HG02642 (cell line): ENCODE measurements around the gene MRGPRG.

Source experiments
- ATAC-seq: cut with Tn5 transposase; IDR thresholded peaks from one replicate; pipeline ENCODE4 v1.9.1; 2021; ENCODE audit warnings: mild to moderate bottlenecking; ENCODE audit not compliant: unreplicated experiment, poor library complexity

MRGPRG gene

DNA sequence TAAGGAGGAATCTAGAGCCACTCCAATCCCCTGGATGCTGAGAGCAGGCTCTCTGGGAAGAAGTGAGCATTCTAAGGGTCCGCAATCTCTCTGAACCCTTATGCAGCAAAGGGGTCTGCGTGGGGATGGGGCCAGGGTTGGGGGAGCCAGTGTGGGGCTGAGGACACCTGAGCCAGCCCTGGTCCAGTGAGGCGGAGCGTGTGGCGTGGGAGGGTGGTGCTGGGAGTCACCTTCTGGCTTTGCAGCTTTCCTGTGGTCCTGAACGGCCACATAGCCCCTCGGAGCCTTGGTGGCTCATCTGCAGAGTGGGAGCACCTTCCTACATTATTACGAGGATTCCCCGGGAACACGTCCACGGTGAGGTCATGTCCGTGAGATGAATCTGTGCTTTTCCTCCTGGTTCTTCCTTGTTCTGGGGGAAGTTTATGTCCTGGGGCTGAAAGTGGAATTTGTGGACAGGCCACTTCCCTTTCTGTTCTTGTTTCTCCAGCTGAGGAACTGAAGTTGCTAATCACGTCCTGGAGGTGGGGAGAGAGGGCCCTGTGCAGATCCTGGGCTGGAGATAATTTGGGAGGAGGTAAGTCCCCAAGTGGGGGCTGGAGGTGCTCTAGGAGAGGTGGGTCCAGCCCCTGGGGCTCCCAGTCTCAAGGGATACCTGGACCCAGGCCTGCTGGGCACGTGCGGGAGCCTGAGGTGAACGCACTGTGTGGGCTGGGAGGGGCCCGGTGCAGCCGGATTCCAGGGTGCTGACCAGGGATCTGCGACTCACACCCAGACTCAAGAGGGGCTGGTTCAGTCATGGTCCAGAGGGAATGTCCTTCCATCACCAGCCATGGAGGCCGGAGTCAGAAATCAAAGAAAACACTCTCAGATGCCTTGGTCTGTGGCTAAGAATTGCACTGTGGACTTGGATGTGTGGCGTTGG, 7.5 kb upstream of the MRGPRG start:
- no peak for ATAC-seq

DNA sequence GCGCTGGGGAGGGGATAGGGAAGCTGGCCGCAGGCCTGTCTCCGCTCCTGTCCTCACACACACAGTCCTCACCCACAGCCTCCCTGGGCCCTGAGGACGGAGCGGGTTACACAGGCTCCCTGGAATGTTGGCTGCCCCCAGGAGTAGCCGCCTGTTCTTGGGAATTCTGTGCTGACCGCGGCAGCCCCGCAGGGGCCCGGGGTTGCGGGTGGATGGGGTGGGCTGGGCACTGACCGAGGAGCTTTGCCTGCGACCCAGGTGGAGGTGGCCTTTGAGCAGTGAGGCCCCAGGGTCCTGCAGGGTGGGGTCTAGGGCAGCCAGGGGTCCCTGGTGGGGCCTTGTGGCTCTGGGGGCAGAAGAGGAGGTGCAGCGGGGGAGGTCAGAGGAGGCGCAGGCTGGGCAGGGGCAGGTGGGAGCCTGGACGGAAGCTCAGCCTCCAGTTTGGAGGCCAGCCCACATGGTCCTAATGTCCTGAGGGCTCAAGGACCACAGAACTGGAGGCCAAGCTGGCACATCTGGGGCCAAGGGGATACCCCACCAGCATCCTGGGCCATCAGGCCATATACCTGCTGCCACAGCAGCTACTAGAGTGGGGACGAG, 6.6 kb upstream of the MRGPRG start:
- no peak for ATAC-seq

DNA sequence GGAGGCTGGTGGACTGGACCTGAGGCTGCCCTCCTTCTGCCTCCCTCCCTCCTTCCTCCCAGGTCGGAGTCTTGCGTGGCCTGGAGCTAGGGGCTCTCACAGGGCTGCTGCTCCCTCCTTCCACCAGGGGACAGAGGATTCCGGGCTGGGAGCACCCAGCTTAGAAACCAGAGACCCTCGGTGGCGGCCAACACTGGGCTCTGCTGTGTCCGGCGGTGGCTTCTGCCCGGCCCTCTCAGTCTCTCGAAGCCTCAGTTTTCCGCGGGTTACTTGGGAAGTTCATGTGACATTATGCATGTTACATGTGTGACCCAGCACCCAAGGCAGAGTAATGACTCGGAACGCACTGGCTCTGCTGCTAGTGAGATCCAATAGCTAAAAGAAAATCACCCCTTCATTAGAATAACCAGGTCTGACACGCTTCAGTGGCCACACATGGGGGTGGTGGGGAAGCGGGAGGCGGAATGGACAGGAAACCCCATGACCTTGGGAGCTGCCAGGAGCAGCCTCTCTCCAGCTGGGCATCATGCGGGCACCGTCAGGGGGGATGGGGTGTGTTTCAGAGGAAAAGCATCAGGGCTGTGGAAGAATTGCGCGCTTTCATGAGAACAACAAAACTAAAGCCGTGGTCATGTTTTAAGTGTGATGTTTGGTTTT, 5.9 kb upstream of the MRGPRG start:
- no peak for ATAC-seq

DNA sequence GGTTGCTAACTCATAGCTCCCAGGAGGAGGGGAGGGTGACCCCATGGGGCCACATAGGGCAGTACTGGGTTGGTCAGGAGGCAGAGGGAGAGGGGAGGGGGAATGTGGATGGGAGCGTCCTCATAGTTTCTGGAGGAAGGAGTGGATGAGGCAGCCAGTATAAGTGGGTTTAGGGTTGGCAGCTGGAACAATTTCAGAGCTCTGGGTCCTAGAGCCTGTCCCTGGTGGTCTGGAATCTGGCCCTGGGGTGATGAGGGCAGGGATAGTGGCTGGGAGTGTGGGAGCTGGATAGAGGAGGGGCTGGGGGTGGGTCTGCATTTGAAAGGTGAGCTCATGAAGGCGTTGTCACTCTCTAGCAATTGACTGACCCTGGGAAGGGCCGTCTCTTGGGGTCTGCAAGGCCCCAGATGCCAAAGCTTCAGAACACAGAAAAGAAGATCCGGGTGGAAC, 5.3 kb upstream of the MRGPRG start:
- ATAC-seq: no peak

DNA sequence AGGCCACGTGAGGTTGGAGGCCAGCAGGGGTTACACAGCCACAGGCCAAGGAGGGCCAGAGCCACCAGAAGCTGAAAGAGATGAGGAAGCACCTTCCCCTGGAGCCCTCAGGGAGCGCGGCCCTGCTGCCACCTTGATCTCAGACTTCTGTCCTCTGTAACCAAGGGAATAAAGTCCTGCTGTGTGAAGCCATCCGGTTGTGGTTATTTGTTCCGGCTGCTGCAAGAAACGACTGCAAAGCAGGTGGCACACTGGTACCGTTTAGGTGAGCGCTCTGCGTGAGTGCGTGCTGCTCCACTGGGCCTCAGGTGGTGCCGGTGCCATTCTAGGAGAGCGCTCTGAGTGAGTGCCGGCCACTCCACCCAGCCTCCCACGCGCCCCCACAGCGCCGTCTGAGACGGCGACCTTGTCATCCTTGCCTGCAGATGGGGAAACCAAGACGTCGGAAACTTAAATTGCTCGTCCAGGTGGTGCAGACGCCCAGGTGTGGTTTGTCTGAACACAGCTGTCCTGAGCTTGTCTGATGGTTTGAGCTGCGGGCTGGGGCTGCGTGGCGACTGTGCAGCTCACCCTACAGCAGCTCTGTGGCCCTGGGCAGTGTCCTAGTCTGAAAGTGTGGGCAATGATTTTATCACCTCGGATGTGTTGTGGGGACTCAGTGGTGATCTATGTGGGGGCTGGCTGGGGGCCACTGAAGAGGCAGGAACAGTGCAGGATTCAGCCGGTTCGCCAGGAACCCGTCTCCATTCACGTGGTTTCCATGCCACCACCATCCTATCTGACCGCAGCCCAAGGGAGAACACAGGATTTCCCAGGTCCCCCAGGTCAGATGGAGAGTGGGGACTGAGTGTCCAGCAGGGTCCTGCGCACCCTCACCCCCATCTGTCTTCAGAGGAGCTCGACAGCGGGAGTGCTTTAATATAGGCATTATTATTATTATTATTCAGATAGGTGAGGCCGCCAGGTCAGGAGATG, 4.6 kb upstream of the MRGPRG start:
- ATAC-seq: no peak

DNA sequence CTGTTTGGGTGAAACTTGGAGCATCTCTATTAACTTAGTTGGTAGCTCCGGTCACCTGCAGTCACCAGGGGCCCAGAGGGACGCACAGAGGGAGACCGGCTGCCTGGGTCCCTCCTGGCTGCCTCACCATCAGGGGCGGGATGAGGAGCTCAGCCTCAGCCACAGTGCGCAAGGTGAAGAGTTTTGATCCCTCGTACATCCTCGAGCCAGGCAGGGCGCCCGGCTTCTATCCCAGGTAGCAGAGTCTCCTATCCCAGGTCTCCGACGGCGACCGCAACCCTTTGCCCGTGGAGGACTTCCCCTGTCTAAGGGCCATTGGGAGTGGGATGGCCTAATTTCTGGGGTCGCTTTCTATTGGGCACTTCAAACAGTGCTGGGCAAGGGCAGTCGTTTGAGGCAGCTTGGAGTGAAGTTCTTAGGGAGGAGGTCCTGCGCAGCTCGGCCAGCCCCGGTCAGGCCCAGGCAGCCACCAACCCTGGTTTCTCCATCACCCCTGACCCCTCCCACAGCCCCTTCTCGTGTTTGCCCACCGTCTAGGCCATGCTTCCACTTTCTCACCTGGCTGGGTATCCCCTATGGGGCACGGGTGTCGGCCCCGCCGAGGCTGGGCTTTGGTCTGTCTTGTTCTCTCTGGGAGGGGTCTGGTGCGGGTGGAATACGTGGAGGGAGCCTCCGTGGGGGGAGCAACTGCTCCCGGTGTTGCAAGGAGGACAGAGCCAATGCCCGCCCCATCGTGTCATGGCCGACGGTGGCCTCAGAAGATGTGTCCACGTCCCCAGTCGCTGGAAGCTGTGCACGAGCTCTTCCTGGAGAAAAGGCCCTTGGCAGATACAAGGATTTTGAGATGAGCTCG, 3.6 kb upstream of the MRGPRG start:
- ATAC-seq: no peak

DNA sequence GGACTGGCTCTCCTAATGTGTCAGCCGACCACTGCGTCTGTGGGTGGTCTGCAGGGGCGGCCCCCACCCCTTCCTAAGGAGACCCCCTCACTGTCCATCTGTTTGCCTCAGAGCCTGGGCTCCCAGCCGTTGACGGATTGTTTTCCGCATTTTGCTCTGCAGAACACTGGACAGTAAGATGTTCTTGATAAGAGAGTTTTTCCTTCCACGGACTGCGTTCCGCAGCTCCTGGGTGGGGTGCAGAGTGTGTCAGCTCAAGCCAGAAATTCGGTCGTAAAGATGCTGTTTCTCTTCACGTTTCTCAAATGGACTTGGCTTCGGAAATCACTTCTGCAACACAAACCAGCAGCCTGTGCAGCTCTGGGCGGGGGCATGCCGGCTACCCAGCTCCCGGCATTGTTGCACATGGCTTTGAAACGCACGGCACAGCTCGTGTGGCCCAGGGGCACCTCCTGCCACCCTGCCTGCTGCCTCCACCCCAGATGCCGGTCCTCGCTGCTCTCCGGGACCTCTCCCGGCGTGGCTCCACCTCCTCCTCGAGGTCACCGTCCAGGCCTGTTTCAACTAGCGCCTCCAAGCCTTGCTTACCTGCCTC, 2.9 kb upstream of the MRGPRG start:
- no peak for ATAC-seq

DNA sequence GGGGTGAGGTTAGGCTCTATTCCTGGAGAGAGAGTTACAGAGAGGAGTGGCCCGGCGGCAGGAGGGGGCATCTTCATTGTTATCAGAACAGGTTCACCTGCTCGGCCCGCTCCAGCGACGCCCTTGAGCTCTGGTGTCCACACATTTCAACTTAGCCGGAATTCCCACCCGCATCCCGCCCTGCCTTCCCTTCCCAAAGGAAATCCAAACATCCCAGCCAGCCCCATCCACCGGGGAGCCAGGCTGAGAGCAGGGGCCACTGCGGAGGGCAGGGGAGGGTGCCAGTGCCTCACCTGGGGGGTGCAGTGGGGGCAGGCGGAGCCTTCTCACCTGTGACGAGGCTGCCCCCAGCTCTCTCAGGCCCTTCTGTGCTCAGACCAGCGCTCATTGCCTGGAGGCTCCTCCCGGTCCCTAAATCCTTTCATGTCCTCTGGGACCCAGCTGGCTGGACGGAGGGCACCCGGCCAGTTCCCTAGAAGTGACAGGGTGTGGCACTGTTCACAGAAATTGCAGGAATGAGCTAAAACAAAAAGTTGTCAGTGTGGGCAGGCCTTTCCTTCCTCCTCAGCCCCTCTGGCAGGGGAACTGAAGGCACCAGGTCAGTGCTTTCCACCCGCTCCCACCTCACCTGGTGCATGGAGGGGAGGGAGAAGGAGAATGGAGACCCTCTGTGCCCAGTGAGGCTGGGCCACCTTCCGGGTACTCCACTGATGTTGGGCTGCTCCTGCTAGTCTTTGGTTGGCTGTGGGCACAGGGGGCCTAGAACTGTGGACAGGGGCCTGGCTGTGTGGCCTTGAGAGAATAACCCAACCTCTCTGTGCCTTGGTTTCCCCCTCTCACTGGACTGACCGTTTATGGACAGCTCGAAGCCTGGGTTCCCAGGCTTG, 2.2 kb upstream of the MRGPRG start:
- ATAC-seq: no peak

DNA sequence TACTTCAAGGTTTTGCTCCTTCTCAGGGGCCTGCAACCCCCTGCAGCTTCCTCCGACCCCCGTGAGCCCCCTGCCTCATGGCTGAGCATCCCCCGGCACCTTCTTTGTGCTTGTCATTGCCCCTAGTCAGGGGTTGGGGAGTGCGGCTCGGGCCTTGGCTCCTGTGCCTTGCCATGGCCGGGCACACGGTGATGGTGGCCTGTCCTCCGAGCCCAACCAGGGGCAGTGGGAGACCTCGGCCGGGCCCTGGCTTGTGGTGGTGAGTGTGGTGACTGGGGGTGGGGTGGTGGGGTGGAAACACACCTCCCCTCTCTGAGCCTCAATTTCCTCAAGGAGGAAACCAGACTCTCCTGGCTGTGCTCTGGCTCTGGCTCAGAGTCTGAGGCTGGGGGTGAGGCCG, 1.5 kb upstream of the MRGPRG start:
- ATAC-seq: no peak

DNA sequence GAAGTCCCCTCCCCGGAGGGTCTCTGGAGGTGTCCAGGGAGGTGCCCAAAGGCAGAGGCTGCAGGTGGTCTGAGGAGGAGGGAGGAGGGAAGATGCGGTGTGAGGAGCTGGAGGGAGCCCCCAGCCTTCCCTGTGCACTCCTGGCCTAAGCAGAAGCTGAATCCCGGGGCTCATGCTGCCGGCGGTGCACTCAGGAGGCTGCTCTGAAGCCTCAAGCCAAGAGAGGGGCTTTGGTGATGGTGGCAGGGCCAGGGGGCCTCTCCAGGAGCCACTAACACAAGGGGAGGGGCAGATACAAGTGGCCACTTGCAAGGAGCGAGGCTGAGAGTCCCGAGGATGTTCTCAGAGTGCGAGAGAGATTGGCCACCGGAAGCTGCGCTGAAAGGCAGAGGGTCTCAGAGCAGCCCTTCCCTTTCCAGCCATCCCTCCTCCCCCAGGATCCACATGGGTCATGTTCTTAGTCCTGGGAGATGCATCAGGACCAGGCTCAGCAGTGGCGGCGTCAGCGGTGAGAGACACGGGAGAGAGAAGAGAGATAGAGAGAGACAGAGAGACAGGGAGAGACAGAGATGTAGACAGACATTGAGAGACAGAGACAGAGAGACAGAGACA, 774 bp upstream of the MRGPRG start:
- ATAC-seq: no peak

DNA sequence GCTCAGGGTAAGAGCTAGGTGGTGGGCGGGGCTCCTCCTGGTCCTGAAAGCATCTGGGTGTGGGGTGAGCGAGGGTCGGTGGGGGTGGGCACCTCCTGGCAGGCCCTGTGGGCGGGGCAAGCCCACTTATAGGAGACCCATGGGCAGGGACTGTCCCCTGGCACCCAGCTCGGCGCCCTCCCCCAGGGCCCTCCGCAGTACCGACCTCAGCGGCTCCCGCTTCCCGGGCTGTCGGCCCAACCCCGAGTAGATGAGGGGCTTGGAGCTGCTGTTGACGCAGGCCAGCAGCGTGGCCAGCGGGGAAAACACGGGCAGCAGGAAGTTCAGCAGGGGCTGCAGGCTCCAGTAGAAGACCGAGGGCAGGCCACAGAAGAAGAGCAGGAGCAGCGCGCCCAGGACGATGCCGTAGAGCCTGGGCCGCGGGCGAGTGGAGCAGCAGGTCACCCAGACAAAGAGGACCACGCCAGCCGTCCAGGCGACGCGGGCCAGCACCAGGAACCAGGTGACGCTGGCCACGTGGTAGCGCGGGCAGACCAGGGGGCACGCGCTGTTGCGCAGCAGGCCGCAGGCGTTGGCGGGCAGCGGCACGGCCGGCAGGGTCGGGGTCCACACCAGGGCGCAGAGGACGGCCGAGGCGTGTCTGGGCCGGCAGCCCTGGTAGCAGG, 663 bp downstream of the MRGPRG start:
- ATAC-seq: no peak

DNA sequence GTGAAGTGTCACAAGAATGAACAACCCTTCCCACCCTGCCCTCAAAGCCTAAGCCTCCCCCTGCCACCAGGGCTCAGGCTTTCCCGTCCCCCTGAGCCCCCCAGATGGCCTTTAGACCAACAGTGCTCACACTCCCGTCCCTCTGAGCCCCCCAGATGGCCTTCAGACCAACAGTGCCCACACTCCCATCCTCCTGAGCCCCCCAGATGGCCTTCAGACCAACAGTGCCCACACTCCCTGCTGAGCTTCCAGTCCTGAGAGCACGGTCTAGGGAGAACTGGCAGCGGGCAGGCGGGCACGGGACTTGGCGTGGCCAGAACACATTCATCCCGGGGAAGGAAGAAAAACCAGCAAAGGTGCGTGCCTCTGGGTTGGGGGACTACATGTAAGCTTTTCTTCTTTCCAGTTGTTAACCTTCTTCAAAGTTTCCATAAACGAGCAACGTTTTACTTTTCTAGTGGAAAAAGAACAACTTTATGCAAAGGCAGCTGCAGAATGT, 2.5 kb downstream of the MRGPRG start:
- no peak for ATAC-seq

DNA sequence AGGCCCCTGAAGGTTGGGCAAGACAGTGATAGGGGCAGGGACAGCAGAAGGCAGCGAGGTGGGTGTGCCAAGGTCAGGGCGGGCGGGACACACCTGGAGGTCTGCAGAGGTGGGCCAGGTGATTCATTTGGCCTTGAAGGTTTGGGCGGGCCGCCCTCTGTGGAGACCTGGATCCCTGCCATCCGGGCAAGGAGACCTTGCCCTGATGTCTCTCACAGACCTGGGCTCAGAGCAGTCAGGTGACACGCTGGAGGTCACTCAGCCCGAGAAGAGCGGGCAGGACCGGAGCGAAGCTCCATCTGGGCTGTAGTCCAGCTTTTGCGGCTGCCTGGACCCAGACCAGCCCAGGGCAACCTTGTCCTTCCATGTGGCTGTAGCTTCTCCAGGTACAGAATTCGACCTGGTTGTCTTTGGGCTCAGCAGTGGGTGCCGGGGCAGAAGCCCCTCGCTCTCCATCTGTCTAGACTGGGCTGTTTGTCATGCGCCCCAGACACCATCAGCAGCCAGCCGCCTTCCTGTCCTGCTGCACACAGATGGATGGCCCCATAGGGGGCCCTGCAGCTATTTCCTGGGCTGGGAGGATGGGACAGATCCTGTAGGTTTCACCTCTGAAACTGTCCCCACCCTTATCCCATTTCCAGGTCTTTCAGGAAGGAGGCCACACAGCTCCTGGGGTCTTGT, 3.1 kb downstream of the MRGPRG start:
- ATAC-seq: no peak

DNA sequence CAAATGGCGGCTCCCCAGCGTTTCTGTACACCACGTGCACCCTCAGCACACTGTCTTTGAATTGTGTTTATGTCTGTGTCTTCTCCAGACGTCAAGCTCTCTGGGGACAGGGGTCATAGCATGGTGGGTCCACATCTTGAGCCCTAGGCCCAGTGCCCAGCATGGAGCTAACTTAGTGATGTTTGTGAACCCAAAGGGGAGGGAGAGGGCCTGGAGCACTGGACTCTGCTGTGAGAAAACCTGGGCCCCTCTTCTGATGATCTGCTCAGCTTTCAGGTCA, 4.3 kb downstream of the MRGPRG start:
- ATAC-seq: no peak

DNA sequence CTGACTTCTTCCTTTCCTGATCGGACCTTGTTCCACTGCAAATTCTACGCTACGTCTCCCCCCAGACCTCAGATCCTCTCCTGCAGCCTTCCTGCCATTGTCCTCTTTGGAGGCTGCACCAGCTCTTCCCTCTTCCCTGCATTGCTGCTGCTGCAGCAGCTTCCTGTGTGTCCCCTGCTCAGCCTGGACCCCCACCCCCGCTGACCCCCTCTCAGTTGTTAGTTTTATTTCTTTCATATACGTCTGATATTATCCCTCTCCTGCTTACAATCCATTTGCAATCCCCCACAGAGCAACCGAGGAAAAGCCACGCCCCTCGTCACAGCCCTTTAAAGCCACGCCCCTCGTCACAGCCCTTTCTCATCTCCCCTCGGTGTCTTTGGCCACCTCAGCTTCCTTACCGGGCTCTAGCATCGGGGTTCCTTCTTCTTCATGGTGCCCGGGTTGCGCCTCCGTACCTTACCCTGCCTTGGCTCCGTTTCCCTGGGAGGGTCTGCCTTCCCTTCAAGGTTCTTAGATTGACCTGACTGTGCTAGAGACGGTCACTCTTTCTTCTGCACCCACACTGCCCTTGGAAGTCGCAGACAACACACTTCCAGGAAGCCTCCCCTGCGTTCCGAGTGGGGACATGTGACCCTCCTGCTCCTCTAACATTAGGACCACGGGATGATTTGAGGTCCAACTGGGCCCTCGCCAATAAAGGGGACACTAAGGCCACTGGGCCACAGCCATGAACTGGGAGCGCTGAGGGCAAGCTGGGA, 4.8 kb downstream of the MRGPRG start:
- ATAC-seq: no peak

DNA sequence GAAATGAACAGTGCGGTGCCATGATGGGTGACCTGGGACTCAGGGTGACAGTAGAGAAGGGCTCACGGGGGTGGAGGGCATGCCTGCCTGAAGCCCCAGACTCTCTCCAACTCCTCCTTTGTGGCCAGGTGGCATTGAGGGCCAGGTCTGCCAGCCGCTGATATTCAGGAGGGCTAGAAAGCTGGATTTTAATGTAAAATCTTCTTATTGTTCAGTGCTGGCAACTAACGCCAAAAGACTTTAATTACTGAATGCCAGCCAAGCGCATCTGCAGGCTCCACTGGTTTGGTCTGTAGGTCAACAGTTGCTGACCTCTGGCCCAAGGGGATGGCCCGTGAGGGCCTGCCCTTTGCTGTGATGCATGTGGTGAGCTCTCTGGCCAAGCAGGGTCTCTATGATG, 10.3 kb downstream of the MRGPRG start:
- no peak for ATAC-seq
